Parathyroid adenoma (tissue), 2 donors: ENCODE measurements around the gene WDR31.

ENCODE experiments used
- H2AFZ ChIP-seq: fragments of 300-600 bp; sonication (generic); one replicate; pipeline ENCODE4 v1.7.0; 2017; ENCODE audit warnings: antibody characterized with exemption, mild to moderate bottlenecking
- H3K27ac ChIP-seq: fragments of 300-600 bp; sonication (generic); one replicate; pipeline ENCODE4 v1.7.0; 2017
- H3K27me3 ChIP-seq: fragments of 300-600 bp; sonication (generic); one replicate; pipeline ENCODE4 v1.7.0; 2017; ENCODE audit warnings: low read length; ENCODE audit not compliant: control insufficient read depth, insufficient read depth
- H3K36me3 ChIP-seq: fragments of 300-600 bp; sonication (generic); one replicate; pipeline ENCODE4 v1.7.0; 2017; ENCODE audit warnings: low read length; ENCODE audit not compliant: control insufficient read depth, insufficient read depth
- H3K4me1 ChIP-seq: fragments of 300-600 bp; sonication (generic); one replicate; pipeline ENCODE4 v1.7.0; 2017; ENCODE audit warnings: control low read depth
- H3K4me2 ChIP-seq: fragments of 300-600 bp; sonication (generic); one replicate; pipeline ENCODE4 v1.7.0; 2017; ENCODE audit warnings: low read length
- H3K4me3 ChIP-seq: fragments of 300-600 bp; sonication (generic); one replicate; pipeline ENCODE4 v1.7.0; 2017; ENCODE audit warnings: low read depth, low read length
- H3K79me2 ChIP-seq: fragments of 300-600 bp; sonication (generic); one replicate; pipeline ENCODE4 v1.7.0; 2017; ENCODE audit warnings: control low read depth
- H3K9ac ChIP-seq: fragments of 300-600 bp; sonication (generic); one replicate; pipeline ENCODE4 v1.7.0; 2017; ENCODE audit warnings: mild to moderate bottlenecking
- H3K9me3 ChIP-seq: fragments of 300-600 bp; sonication (generic); one replicate; pipeline ENCODE4 v1.7.0; 2017; ENCODE audit warnings: low read length; ENCODE audit not compliant: control insufficient read depth
- TF ChIP-seq, protein P1 (sequence below): fragments of 300-600 bp; sonication (generic); IDR thresholded peaks from one replicate; pipeline ENCODE4 v1.7.0; 2017; ENCODE audit warnings: antibody characterized with exemption, mild to moderate bottlenecking
- donor health status: primary hyperparathyroidism.

WDR31 gene

DNA sequence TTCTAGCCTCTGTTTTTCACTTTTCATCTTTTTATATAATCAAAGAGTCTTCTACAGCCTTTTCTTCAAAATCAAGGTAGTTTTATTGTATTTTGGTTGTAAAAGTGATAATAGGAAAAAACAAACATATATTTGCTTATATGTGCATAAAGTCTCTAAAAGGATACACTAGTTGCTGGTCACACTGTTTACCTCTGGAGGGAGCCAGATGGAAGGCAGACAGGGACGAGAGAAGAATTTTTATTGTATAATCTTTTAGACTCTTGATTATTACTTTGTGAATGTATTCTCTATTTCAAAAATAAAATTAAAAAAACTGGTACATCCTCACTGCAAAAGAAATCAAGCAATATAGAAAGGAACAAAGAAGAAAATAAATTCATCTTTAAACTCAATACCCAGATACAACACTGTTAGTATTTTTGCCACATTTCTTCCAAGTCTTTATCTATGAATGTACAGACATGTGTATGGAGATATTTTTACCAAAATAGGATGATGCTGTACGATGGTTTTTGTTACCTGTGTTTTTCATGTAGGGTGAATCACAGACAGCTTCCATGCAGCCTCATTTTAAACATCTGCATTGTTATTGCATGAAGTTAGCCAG lies 30.8 kb downstream of the WDR31 start:
- H3K4me1 ChIP-seq, result peaks cover 12% of the 10 kb centered on the region
- no peaks in the 10 kb centered on the region for H3K36me3 ChIP-seq
- H3K9ac ChIP-seq, result no peak overlapping the region
- H2AFZ ChIP-seq, result no peak overlapping the region
- TF ChIP-seq, protein P1, sequence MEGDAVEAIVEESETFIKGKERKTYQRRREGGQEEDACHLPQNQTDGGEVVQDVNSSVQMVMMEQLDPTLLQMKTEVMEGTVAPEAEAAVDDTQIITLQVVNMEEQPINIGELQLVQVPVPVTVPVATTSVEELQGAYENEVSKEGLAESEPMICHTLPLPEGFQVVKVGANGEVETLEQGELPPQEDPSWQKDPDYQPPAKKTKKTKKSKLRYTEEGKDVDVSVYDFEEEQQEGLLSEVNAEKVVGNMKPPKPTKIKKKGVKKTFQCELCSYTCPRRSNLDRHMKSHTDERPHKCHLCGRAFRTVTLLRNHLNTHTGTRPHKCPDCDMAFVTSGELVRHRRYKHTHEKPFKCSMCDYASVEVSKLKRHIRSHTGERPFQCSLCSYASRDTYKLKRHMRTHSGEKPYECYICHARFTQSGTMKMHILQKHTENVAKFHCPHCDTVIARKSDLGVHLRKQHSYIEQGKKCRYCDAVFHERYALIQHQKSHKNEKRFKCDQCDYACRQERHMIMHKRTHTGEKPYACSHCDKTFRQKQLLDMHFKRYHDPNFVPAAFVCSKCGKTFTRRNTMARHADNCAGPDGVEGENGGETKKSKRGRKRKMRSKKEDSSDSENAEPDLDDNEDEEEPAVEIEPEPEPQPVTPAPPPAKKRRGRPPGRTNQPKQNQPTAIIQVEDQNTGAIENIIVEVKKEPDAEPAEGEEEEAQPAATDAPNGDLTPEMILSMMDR, result peak; percentile 57
- no peaks in the 10 kb centered on the region for H3K27me3 ChIP-seq
- H3K79me2 ChIP-seq, result no peaks in the 10 kb centered on the region
- peak overlapping the region; percentile 62 for H3K27ac ChIP-seq
- peak overlapping the region; percentile 2 for H3K4me3 ChIP-seq
- H3K4me2 ChIP-seq, result peak overlapping the region; percentile 2
- H3K9me3 ChIP-seq, result no peaks in the 10 kb centered on the region

GRCh38 chr9:113307396-113307975 lies 32.6 kb downstream of the WDR31 start:
- Histone ChIP-seq H3K4me2 (peak overlapping the region; percentile 34), H3K27ac (peak overlapping the region; percentile 49), H3K4me1 (peaks cover 8% of the 10 kb centered on the region)

DNA sequence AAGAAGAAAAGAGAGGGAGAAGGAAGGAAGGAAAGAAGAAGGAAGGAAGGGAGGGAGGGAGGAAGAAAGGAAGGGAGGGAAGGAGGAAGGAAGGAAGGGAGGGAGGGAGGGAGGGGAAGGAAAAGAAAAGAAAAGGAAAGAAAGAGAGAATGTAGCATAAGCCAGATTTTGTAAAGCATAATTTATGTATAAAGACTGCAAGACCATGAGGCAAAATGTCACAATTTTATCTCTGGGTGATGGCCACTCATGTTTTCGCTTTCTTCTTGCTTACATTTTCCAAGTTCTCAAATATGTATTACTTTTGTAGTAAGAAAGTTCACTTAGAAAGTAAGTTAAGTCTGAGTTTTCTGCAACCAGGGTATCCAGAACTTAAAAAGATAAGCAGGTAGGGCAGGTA lies 33.5 kb downstream of the WDR31 start:
- no peak overlapping the region for H3K4me3 ChIP-seq
- H2AFZ ChIP-seq, result no peak overlapping the region
- no peaks in the 10 kb centered on the region for H3K79me2 ChIP-seq
- no peaks in the 10 kb centered on the region for H3K36me3 ChIP-seq
- H3K27ac ChIP-seq, result no peak overlapping the region
- TF ChIP-seq, protein P1, result no peak
- no peaks in the 10 kb centered on the region for H3K27me3 ChIP-seq
- no peaks in the 10 kb centered on the region for H3K9me3 ChIP-seq
- no peak overlapping the region for H3K9ac ChIP-seq
- H3K4me2 ChIP-seq, result no peak overlapping the region
- peaks cover 8% of the 10 kb centered on the region for H3K4me1 ChIP-seq

More at GRCh38 chr9:113307396-113307975, 32.6 kb downstream of the WDR31 start:
- Histone ChIP-seq H3K9ac (no peak overlapping the region), H3K36me3 (no peaks in the 10 kb centered on the region), H3K9me3 (no peaks in the 10 kb centered on the region), H3K27me3 (no peaks in the 10 kb centered on the region), H2AFZ (no peak overlapping the region), H3K4me3 (peak overlapping the region; percentile 32), H3K79me2 (no peaks in the 10 kb centered on the region)
- TF ChIP-seq, protein P1, result no peak

- no peak within 1 kb of the TSS for H2AFZ ChIP-seq
- H3K4me1 ChIP-seq, result no peaks in the 10 kb centered on the region
- no peak within 1 kb of the TSS for H3K27ac ChIP-seq
- no peaks in the 10 kb centered on the region for H3K79me2 ChIP-seq
- no peaks in the 10 kb centered on the region for H3K27me3 ChIP-seq
- TF ChIP-seq, protein P1, result no peak
- H3K36me3 ChIP-seq, result no peaks in the 10 kb centered on the region
- H3K4me3 ChIP-seq, result no peak within 1 kb of the TSS
- no peak within 1 kb of the TSS for H3K9ac ChIP-seq
- no peak within 1 kb of the TSS for H3K4me2 ChIP-seq
- no peaks in the 10 kb centered on the region for H3K9me3 ChIP-seq
Measured at GRCh38 chr9:113302792-113303418, 37.2 kb downstream of the WDR31 start, which contains the start of gene RNF183. RNF183 (minus strand) TSS chr9:113303376; CDS start chr9:113298184, 5,192 bp downstream.
